ENCODE data around the gene EMILIN2.

- TF ChIP-seq CTCF (IDR thresholded peaks at IDR 0.05) (no peak), ATOH8 (CRISPR knock-in tag; IDR thresholded peaks at IDR 0.05; ENCODE audit: low read depth) (no peak), CHD4 (IDR thresholded peaks at IDR 0.05; ENCODE audit: borderline replicate concordance) (no peak), RFX5 (IDR thresholded peaks at IDR 0.05) (no peak)
These were observed 8.1 kb downstream of the EMILIN2 start for GRCh38 chr18:2854875-2855274.
